Right renal cortex interstitium (tissue), 3 donors: Measurements from ENCODE around the gene ERVFRD-1. TPM values are rescaled to one million over a fixed set of nuclear protein-coding genes. Genes with fewer than 3 reads are reported as not detected.

Experiments
- DNase-seq, 3 donors: peaks; one replicate each; pipeline ENCODE4 v3.0.0-alpha.2; 2013; ENCODE audit warnings: low read depth in 3 of 3, low spot score in 2 of 3
- polyA plus RNA-seq, 3 donors: library from polyadenylated mRNA; unstranded; fragments of 120-200 nt; gene quantifications; one replicate each; pipeline ENCODE4 v1.2.1, GENCODE V29; 2013; ENCODE audit not compliant: insufficient read length in 3 of 3

The ERVFRD-1 gene
- polyA plus RNA-seq, 3 donors, result 0.08 to 0.22 (median 0.13) TPM

DNA sequence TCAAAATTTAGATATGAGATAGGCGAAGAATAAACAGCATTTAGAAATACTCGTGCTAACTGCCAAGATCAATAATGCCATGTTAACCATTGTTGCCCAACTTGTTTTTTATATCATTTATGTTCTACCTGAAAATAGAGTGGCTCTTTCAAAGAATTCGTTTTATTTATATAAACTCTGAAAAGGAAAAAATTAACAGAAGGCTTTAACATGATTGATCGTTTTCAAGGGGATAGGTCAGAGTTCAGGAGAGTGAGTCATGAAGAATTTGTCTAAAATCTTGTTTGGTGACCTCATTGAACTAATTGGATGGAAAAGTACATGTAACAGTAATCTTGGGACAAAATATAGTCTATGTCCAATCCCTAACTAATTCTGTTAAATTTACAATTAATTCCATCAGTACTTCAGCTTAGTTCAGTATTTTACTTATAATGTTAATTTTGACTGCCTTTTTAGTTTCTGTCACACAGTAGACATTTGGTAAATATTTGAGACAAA, 56.3 kb downstream of the ERVFRD-1 start:
- DNase-seq, result no peak

DNA sequence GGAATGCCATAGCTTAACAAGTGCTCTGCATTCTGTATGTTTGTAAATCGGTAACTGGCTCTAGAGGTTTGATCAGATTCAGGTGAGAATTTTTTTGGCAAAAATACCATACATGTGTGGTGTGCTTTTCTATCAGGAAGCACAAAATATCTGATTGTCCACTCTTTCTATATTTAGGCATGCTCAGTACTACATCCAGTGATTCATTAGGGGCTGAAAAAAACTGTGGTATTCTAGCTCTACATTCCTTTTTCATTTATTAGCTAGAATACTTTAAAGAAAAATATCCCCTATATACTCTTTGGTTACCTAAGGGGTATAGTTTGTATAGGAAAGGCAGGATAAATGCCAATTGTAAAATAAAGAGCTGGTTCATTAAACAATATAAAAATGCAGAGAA, 56.8 kb downstream of the ERVFRD-1 start:
- no peak for DNase-seq

DNA sequence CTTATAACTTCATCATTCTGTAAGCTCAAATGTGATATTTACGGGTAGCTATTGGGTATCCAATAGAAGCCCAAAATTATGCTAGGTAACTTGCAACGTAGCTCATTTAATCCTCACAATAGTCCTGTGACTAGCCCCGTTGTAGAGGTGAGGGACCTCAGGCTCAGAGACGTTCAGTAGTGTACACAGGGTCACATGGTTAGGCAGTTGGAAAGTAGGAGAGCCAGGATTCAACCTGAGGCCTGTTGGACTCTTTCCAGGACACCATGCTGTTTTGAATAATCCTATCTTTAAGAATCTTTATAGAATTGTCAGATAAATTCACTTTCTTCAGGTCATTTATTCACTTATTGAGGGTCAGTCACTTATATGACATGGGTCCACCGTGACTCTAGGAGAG, 58.2 kb downstream of the ERVFRD-1 start:
- DNase-seq, result no peak

Other genes with a start within 250 kb of the ERVFRD-1 start
- gene GCM2, start 229.7 kb downstream of the ERVFRD-1 start, polyA plus RNA-seq, result not detected
- gene SYCP2L, start 224.7 kb downstream of the ERVFRD-1 start, polyA plus RNA-seq, result 1 to 10 TPM; 3.5 to 4.2 (median 3.5) TPM
- 1 to 10 TPM; 8.2 to 9.0 (median 8.5) TPM for gene ELOVL2, start 67.4 kb downstream of the ERVFRD-1 start, polyA plus RNA-seq
- gene SMIM13, start 17.9 kb downstream of the ERVFRD-1 start, polyA plus RNA-seq, result 10 to 100 TPM; 19.0 to 19.8 (median 19.5) TPM
- 10 to 100 TPM; 58.3 to 79.1 (median 73.5) TPM for gene NEDD9, start 120.9 kb upstream of the ERVFRD-1 start, polyA plus RNA-seq